Omental fat pad (tissue), 4 donors: Measurements from ENCODE around the gene CHST13. TPM values are rescaled to one million over a fixed set of nuclear protein-coding genes. Genes with fewer than 3 reads are reported as not detected.

Experiments
- ATAC-seq: fragments of 150-250 bp; one replicate; pipeline ENCODE4 v1.9.1; 2016; ENCODE audit warnings: mild to moderate bottlenecking, moderate library complexity; ENCODE audit not compliant: low FRiP score
- DNase-seq: peaks from one replicate; pipeline ENCODE4 v3.0.0-alpha.2; 2019; ENCODE audit warnings: low spot score
- CTCF ChIP-seq, 3 donors: fragments of 450-650 bp; IDR thresholded peaks; one replicate each; pipeline ENCODE4 v1.5.1; 2016 to 2017; ENCODE audit warnings: antibody characterized with exemption in 3 of 3, mild to moderate bottlenecking in 3 of 3, moderate library complexity in 2 of 3
- total RNA-seq, 4 donors: library from RNA; depleted of rRNA; stranded (reverse); fragments of >200 nt; gene quantifications; one replicate each; pipeline ENCODE4 v1.1.0, GENCODE V29; 2016

Gene CHST13
- total RNA-seq, 4 donors from 2014 or later, result 0.46 to 2.3 (median 1.7) TPM; not detected in 1

GRCh38 chr3:126536126-126536525 is 12.2 kb downstream of the CHST13 start:
- DNase-seq, result no peak
- TF ChIP-seq CTCF (IDR thresholded peaks at IDR 0.05), result no peak
- ATAC-seq, result no peak

DNA sequence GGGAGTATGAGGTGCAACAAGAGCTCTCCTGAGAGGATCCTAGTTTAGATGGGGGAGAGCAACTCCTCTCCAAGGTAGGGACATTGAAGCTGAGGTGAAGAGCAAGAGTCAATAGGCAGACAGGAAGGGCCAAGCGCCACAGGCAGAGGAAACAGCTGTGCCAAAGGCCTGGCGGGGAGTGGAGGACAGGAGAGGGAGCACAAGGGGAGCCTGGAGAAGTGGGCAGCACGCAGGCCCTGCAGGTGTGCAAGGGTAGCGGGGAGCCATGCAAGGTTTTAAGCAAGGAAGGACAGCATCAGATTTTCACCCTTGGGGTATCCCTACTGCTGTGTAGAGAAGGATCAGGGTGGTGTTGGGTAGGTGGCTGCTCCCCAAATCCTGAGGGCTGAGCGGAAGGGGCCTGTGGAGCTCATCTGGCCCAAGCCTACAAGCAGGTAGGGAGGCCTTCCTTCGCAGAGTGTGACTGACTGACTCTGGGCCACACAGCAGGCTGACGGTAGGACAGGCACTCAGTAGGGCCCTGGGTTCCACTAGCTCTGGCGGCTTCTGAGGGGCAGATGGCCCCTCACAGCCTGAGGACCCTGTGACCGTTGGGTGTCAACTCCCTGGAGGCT is 13.3 kb downstream of the CHST13 start:
- no peak for ATAC-seq
- peak; percentile 10 for DNase-seq
- no peak for TF ChIP-seq CTCF (IDR thresholded peaks at IDR 0.05)

GRCh38 chr3:126537730-126538281 is 13.9 kb downstream of the CHST13 start:
- DNase-seq (no peak), ATAC-seq (no peak)
- no peak for TF ChIP-seq CTCF (IDR thresholded peaks at IDR 0.05)

- TF ChIP-seq CTCF (IDR thresholded peaks at IDR 0.05), result no peak
- DNase-seq, result peak; percentile 11
- ATAC-seq, result no peak
These were observed 14.4 kb downstream of the CHST13 start for GRCh38 chr3:126538316-126538715.

GRCh38 chr3:126538966-126539365 is 15.0 kb downstream of the CHST13 start:
- no peak for TF ChIP-seq CTCF (IDR thresholded peaks at IDR 0.05)
- ATAC-seq (no peak), DNase-seq (no peak)

GRCh38 chr3:126539558-126540250 is 15.7 kb downstream of the CHST13 start:
- no peak for ATAC-seq
- no peak for TF ChIP-seq CTCF (IDR thresholded peaks at IDR 0.05)
- DNase-seq, result peak; percentile 18
